Measurements from ENCODE around the gene SYCN. TPM values are rescaled to one million over a fixed set of nuclear protein-coding genes. Genes with fewer than 3 reads are reported as not detected.

The SYCN gene
- polyA plus RNA-seq, 4 donors, result 2.7 TPM; not detected in 3

DNA sequence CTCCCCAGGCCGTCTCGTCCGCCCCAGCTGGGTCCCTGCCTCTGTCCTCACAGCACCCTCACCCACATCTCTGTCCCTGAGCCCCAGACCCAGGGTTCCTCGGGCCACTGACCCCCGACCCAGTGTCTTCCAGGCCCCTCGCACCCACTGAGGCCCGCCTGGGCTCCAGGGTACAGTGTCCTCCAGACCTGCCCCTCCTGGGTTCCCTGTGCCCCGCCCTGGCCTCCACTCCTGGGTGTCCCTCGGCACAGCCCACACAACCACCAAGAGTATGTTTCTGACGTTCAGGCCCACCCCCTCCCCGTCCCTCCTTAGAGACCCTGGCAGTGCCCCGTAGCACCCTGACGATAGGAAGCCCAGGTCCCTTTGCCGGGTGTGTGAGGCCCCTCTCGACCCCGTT, 29.9 kb downstream of the SYCN start:
- no peak for FAIRE-seq
- DNase-seq, result no peak

GRCh38 chr19:39173502-39173991, 30.5 kb downstream of the SYCN start:
- DNase-seq, result no peak
- FAIRE-seq, result no peak
- Histone ChIP-seq H3K4me3 (ENCODE audit: low read depth in 1 of 3, low read length in 3 of 3) (no peak overlapping the region), H3K27me3 (ENCODE audit: control insufficient read depth in 3 of 3, insufficient read depth in 3 of 3, low read length in 3 of 3) (no peaks in the 10 kb centered on the region), H3K4me1 (ENCODE audit: control insufficient read depth in 3 of 3, insufficient read depth in 2 of 3, low read depth in 1 of 3, low read length in 2 of 3) (no peaks in the 10 kb centered on the region), H3K27ac (ENCODE audit: low read depth in 1 of 3, low read length in 2 of 3) (no peak overlapping the region), H3K36me3 (ENCODE audit: control insufficient read depth in 3 of 3, insufficient read depth in 2 of 3, low read depth in 1 of 3, low read length in 3 of 3) (peaks cover 31 to 98% (median 40%) of the 10 kb centered on the region in 3 donors), H3K9me3 (ENCODE audit: control insufficient read depth in 2 of 2, insufficient read depth in 1 of 2, low read depth in 1 of 2, low read length in 1 of 2) (no peaks in the 10 kb centered on the region)
- 94 to 96% (median 96%) methylated on average over 14 to 25 of the region's 25 CpGs for WGBS, 3 donors

More for the DNA sequence above, 29.9 kb downstream of the SYCN start:
- Histone ChIP-seq H3K36me3 (ENCODE audit: control insufficient read depth in 3 of 3, insufficient read depth in 2 of 3, low read depth in 1 of 3, low read length in 3 of 3) (peaks cover 31 to 98% (median 41%) of the 10 kb centered on the region in 3 donors), H3K4me3 (ENCODE audit: low read depth in 1 of 3, low read length in 3 of 3) (no peak overlapping the region), H3K4me1 (ENCODE audit: control insufficient read depth in 3 of 3, insufficient read depth in 2 of 3, low read depth in 1 of 3, low read length in 2 of 3) (no peaks in the 10 kb centered on the region), H3K27ac (ENCODE audit: low read depth in 1 of 3, low read length in 2 of 3) (no peak overlapping the region), H3K27me3 (ENCODE audit: control insufficient read depth in 3 of 3, insufficient read depth in 3 of 3, low read length in 3 of 3) (no peaks in the 10 kb centered on the region), H3K9me3 (ENCODE audit: control insufficient read depth in 2 of 2, insufficient read depth in 1 of 2, low read depth in 1 of 2, low read length in 1 of 2) (no peaks in the 10 kb centered on the region)
- 84 to 92% (median 91%) methylated on average over 13 to 16 of the region's 16 CpGs for WGBS, 3 donors

- Histone ChIP-seq H3K4me3 (ENCODE audit: low read depth in 1 of 3, low read length in 3 of 3) (no peak overlapping the region), H3K36me3 (ENCODE audit: control insufficient read depth in 3 of 3, insufficient read depth in 2 of 3, low read depth in 1 of 3, low read length in 3 of 3) (peaks cover 29 to 98% (median 38%) of the 10 kb centered on the region in 3 donors), H3K27ac (ENCODE audit: low read depth in 1 of 3, low read length in 2 of 3) (no peak overlapping the region), H3K9me3 (ENCODE audit: control insufficient read depth in 2 of 2, insufficient read depth in 1 of 2, low read depth in 1 of 2, low read length in 1 of 2) (no peaks in the 10 kb centered on the region), H3K27me3 (ENCODE audit: control insufficient read depth in 3 of 3, insufficient read depth in 3 of 3, low read length in 3 of 3) (no peaks in the 10 kb centered on the region), H3K4me1 (ENCODE audit: control insufficient read depth in 3 of 3, insufficient read depth in 2 of 3, low read depth in 1 of 3, low read length in 2 of 3) (no peaks in the 10 kb centered on the region)
- FAIRE-seq (no peak), DNase-seq (no peak)
- 90 to 93% (median 91%) methylated on average over 31 to 45 of the region's 45 CpGs for WGBS, 3 donors
These were observed 31.2 kb downstream of the SYCN start for GRCh38 chr19:39172700-39173501.

DNA sequence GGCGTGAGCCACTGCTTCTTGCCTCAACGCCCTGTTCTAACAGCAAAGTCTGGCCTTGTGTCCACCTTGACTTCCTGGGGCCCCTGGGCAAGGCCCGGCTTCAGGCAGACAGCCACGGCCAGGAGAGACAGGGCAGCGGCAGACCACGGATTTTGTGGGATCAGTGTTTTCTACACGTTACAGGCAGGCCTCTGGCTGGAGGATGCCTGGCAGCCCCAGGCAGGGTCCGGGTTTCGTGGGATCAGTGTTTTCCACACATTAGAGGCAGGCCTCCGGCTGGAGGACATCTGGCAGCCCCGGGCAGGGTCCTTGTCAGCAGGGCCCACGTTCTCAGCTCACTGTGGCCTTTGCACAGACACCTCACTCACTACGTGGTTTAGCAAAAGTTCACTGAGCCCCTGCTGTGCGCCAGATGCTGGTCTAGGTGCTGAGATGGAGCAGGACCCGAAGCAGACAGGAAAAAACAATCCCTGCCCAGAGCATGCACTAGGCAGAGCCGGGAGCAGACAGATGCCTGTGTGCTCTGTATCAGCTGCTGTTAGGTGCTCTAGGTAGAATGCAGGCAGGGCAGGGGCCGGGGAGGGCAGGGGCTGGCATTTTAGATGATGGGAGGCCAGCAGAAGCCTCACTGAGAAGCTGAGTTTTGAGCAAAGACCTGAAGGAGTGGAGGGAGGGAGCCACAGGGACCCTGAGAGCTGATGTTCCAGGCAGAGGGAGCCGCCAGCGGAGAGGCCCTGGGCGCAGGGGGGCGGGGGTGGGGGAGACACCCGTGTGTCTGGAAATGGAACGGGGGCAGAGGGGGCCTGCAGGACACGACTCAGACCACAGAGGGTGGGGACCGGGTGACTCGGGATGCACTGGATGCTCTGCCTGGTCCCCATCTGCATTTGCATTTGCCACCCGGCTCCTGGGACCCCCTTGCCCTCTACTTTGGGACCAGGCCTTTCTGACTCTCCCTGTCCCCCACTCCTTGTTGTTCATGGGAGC, 32.3 kb downstream of the SYCN start:
- FAIRE-seq, result no peak
- Histone ChIP-seq H3K36me3 (ENCODE audit: control insufficient read depth in 3 of 3, insufficient read depth in 2 of 3, low read depth in 1 of 3, low read length in 3 of 3) (peaks cover 29 to 91% (median 37%) of the 10 kb centered on the region in 3 donors), H3K4me1 (ENCODE audit: control insufficient read depth in 3 of 3, insufficient read depth in 2 of 3, low read depth in 1 of 3, low read length in 2 of 3) (peaks cover 0 to 8% (median 0%) of the 10 kb centered on the region in 3 donors), H3K27ac (ENCODE audit: low read depth in 1 of 3, low read length in 2 of 3) (no peak overlapping the region), H3K4me3 (ENCODE audit: low read depth in 1 of 3, low read length in 3 of 3) (no peak overlapping the region), H3K9me3 (ENCODE audit: control insufficient read depth in 2 of 2, insufficient read depth in 1 of 2, low read depth in 1 of 2, low read length in 1 of 2) (no peaks in the 10 kb centered on the region), H3K27me3 (ENCODE audit: control insufficient read depth in 3 of 3, insufficient read depth in 3 of 3, low read length in 3 of 3) (no peaks in the 10 kb centered on the region)
- WGBS, 3 donors, result 82 to 86% (median 83%) methylated on average over 27 of the region's 27 CpGs
- no peak for DNase-seq

- no peak for DNase-seq
- no peak overlapping the region for H3K27ac ChIP-seq (ENCODE audit: low read depth in 1 of 3, low read length in 2 of 3)
- peaks cover 0 to 13% (median 0%) of the 10 kb centered on the region in 3 donors for H3K4me1 ChIP-seq (ENCODE audit: control insufficient read depth in 3 of 3, insufficient read depth in 2 of 3, low read depth in 1 of 3, low read length in 2 of 3)
- no peaks in the 10 kb centered on the region for H3K9me3 ChIP-seq (ENCODE audit: control insufficient read depth in 2 of 2, insufficient read depth in 1 of 2, low read depth in 1 of 2, low read length in 1 of 2)
- H3K36me3 ChIP-seq (ENCODE audit: control insufficient read depth in 3 of 3, insufficient read depth in 2 of 3, low read depth in 1 of 3, low read length in 3 of 3), result peaks cover 29 to 81% (median 32%) of the 10 kb centered on the region in 3 donors
- no peak for FAIRE-seq
- H3K27me3 ChIP-seq (ENCODE audit: control insufficient read depth in 3 of 3, insufficient read depth in 3 of 3, low read length in 3 of 3), result no peaks in the 10 kb centered on the region
- H3K4me3 ChIP-seq (ENCODE audit: low read depth in 1 of 3, low read length in 3 of 3), result no peak overlapping the region
- 71 to 77% (median 74%) methylated on average over 17 of the region's 17 CpGs for WGBS, 3 donors
These were observed 33.5 kb downstream of the SYCN start for GRCh38 chr19:39170386-39171231.

DNA sequence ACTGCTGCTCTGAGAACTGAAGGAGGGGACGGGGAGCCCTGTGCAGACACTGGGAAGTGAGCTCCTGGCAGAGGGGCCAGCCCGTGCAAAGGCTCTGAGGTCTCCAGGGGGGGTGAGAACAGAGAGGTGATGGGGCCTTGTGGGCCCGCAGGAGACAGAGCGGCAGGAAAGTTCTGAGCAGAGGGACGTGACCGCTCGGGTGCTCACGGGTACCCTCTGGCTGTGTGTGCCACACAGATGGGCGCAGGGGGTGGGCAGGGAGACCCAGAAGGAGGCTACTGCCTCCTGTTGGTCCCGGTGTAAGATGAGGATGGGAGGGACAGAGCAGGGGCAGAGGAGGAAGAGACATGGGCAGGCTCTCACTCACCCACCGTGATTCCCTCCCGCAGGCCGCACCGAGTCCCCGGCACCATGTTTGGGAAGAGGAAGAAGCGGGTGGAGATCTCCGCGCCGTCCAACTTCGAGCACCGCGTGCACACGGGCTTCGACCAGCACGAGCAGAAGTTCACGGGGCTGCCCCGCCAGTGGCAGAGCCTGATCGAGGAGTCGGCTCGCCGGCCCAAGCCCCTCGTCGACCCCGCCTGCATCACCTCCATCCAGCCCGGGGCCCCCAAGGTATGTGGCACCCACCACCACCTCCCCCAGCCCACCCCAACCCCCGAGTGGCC, 34.8 kb downstream of the SYCN start:
- DNase-seq, result no peak
- no peak for FAIRE-seq
- peaks cover 18 to 77% (median 27%) of the 10 kb centered on the region in 3 donors for H3K36me3 ChIP-seq (ENCODE audit: control insufficient read depth in 3 of 3, insufficient read depth in 2 of 3, low read depth in 1 of 3, low read length in 3 of 3)
- no peaks in the 10 kb centered on the region for H3K9me3 ChIP-seq (ENCODE audit: control insufficient read depth in 2 of 2, insufficient read depth in 1 of 2, low read depth in 1 of 2, low read length in 1 of 2)
- H3K4me1 ChIP-seq (ENCODE audit: control insufficient read depth in 3 of 3, insufficient read depth in 2 of 3, low read depth in 1 of 3, low read length in 2 of 3), result peaks cover 0 to 17% (median 0%) of the 10 kb centered on the region in 3 donors
- H3K27ac ChIP-seq (ENCODE audit: low read depth in 1 of 3, low read length in 2 of 3), result no peak overlapping the region
- 90 to 94% (median 93%) methylated on average over 30 to 36 of the region's 36 CpGs for WGBS, 3 donors
- H3K27me3 ChIP-seq (ENCODE audit: control insufficient read depth in 3 of 3, insufficient read depth in 3 of 3, low read length in 3 of 3), result no peaks in the 10 kb centered on the region
- H3K4me3 ChIP-seq (ENCODE audit: low read depth in 1 of 3, low read length in 3 of 3), result no peak overlapping the region

DNA sequence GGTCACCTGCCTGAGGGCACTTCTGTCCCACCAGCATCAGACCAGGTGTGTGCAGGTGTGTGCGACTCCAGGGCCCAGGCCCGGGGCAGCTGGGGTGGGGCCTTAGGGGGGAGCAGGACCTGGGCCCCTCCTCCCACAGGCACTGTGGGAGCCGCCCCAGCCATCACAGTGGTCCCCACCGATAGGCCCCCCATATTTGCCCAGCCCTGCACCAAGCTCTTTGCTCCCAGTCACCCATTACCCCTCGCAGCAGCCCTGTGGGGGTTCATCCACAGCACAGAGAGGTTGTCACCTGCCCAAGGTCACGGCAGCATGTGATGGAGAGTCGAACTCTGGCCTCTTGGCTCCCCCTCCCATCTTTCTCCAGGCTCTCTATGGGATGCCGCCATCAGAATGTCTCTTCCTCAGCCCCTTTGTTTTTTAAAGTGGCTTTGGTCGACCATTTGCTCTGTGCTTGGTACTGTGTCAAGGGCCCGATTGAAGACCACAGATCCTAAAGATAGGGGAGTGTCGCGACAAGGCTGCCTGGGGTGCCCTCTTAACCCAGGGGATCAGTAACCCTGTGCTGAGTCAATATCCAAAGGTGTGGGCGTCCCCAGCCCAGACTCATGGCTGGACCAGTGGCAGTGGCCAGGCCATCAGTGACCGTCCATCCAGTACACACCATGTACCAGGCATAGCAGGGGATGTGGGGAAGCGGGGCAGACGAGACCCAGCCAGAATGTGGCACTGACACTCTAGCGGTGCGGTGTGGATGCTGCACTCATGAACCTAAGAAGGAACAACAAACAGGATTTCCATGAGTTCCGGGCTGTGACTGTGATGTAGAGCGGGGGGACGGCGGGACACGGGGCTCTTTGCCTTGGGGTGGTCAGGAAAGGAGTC, 35.6 kb downstream of the SYCN start:
- H3K27ac ChIP-seq (ENCODE audit: low read depth in 1 of 3, low read length in 2 of 3), result no peak overlapping the region
- H3K27me3 ChIP-seq (ENCODE audit: control insufficient read depth in 3 of 3, insufficient read depth in 3 of 3, low read length in 3 of 3), result no peaks in the 10 kb centered on the region
- DNase-seq, result no peak
- peaks cover 13 to 77% (median 22%) of the 10 kb centered on the region in 3 donors for H3K36me3 ChIP-seq (ENCODE audit: control insufficient read depth in 3 of 3, insufficient read depth in 2 of 3, low read depth in 1 of 3, low read length in 3 of 3)
- no peak for FAIRE-seq
- no peaks in the 10 kb centered on the region for H3K9me3 ChIP-seq (ENCODE audit: control insufficient read depth in 2 of 2, insufficient read depth in 1 of 2, low read depth in 1 of 2, low read length in 1 of 2)
- WGBS, 3 donors, result 85 to 89% (median 89%) methylated on average over 22 to 23 of the region's 23 CpGs
- H3K4me3 ChIP-seq (ENCODE audit: low read depth in 1 of 3, low read length in 3 of 3), result no peak overlapping the region
- peaks cover 0 to 18% (median 0%) of the 10 kb centered on the region in 3 donors for H3K4me1 ChIP-seq (ENCODE audit: control insufficient read depth in 3 of 3, insufficient read depth in 2 of 3, low read depth in 1 of 3, low read length in 2 of 3)
